Measurements from ENCODE around the gene ADAMTS8.

DNA sequence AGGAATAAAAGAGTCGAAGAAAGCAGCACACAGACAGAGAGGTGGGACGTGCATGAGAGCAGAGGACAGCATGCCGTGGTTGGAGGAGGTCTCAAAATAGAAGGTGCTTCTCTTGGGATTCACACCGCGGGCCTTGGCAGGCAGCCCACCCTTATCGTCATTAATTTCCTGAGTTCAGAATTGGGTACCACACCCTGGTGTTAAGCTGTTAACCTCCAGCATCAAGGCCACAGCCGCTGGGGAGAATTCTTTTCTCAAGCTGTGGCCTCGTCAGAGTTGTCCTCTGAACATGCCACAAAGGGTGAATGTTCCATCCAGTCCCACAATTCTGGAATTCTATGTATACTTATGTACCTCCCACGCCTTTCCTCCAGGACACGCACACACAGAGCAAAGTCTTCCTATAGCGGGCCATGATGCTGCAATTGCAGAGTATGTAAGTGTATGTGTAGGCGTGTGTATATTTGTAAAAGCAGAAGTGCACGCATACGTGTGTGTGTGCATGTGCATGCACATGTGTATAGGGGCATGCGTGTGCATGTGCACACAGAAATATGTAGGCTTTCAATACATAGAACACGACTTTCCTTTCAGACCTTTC lies 39.0 kb downstream of the ADAMTS8 start:
- TF ChIP-seq, protein P1, sequence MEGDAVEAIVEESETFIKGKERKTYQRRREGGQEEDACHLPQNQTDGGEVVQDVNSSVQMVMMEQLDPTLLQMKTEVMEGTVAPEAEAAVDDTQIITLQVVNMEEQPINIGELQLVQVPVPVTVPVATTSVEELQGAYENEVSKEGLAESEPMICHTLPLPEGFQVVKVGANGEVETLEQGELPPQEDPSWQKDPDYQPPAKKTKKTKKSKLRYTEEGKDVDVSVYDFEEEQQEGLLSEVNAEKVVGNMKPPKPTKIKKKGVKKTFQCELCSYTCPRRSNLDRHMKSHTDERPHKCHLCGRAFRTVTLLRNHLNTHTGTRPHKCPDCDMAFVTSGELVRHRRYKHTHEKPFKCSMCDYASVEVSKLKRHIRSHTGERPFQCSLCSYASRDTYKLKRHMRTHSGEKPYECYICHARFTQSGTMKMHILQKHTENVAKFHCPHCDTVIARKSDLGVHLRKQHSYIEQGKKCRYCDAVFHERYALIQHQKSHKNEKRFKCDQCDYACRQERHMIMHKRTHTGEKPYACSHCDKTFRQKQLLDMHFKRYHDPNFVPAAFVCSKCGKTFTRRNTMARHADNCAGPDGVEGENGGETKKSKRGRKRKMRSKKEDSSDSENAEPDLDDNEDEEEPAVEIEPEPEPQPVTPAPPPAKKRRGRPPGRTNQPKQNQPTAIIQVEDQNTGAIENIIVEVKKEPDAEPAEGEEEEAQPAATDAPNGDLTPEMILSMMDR (IDR thresholded peaks at IDR 0.05), result no peak
- TF ChIP-seq POLR2A (IDR thresholded peaks at IDR 0.05), result no peak
